Mesothelial cell of epicardium (in vitro differentiated cells): Measurements from ENCODE around the gene HSP90AB1. TPM values are rescaled to one million over a fixed set of nuclear protein-coding genes. Genes with fewer than 3 reads are reported as not detected.

Experiments
- DNase-seq, 2 experiments: peaks; one replicate each; pipeline ENCODE4 v3.0.0; 2021; ENCODE audit warnings: low spot score in 2 of 2; ENCODE audit not compliant: unreplicated experiment in 2 of 2
- H3K27ac Mint-ChIP-seq: 2 replicates; pipeline ENCODE4 v1.8.0; 2021; ENCODE audit warnings: mixed read lengths
- H3K27me3 Mint-ChIP-seq: 2 replicates; pipeline ENCODE4 v1.8.0; 2021; ENCODE audit warnings: low read depth, mixed read lengths
- H3K36me3 Mint-ChIP-seq: 2 replicates; pipeline ENCODE4 v1.8.0; 2021; ENCODE audit warnings: mixed read lengths
- H3K4me1 Mint-ChIP-seq: 2 replicates; pipeline ENCODE4 v1.8.0; 2021; ENCODE audit warnings: mixed read lengths
- H3K4me3 Mint-ChIP-seq: 2 replicates; pipeline ENCODE4 v1.8.0; 2021; ENCODE audit warnings: mild to moderate bottlenecking, moderate library complexity, mixed read lengths
- H3K9me3 Mint-ChIP-seq: 2 replicates; pipeline ENCODE4 v1.8.0; 2021; ENCODE audit warnings: mixed read lengths
- total RNA-seq: library from RNA; stranded (reverse); gene quantifications from 3 replicates; pipeline ENCODE4 v1.2.1, GENCODE V29; 2021
- TF ChIP-seq, protein P1 (sequence below): fragments of 200-600 bp; sonication (generic); IDR thresholded peaks from one replicate; pipeline ENCODE4 v1.5.0; 2021; ENCODE audit warnings: antibody characterized with exemption; ENCODE audit not compliant: unreplicated experiment

The HSP90AB1 gene
- total RNA-seq, 1 donor from 2014 or later = 992 TPM

DNA sequence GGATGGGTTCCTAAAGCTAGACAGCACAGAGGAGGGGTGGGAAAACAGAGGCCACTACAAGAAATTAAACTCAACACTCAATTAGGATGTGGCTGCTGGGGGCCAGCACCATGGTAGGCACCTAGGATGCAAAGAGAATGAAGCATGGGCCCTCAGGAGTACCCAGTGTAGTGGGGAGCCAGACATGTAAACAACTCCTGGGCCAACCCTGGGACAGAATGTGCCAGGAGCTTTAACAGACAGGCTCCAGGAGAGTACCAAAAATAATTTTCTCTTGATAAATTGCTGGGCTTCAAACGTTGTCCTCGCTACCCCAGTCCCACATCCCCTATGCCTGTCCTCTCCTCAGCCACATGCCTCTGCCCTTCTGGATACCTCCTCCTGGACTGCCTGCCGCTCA, 25.0 kb downstream of the HSP90AB1 start:
- TF ChIP-seq, protein P1, sequence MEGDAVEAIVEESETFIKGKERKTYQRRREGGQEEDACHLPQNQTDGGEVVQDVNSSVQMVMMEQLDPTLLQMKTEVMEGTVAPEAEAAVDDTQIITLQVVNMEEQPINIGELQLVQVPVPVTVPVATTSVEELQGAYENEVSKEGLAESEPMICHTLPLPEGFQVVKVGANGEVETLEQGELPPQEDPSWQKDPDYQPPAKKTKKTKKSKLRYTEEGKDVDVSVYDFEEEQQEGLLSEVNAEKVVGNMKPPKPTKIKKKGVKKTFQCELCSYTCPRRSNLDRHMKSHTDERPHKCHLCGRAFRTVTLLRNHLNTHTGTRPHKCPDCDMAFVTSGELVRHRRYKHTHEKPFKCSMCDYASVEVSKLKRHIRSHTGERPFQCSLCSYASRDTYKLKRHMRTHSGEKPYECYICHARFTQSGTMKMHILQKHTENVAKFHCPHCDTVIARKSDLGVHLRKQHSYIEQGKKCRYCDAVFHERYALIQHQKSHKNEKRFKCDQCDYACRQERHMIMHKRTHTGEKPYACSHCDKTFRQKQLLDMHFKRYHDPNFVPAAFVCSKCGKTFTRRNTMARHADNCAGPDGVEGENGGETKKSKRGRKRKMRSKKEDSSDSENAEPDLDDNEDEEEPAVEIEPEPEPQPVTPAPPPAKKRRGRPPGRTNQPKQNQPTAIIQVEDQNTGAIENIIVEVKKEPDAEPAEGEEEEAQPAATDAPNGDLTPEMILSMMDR = no peak
- DNase-seq = no peak
- peaks cover 3% of the 10 kb centered on the region for H3K4me1 Mint-ChIP-seq
- peak overlapping the region; percentile 66 for H3K4me3 Mint-ChIP-seq
- no peak overlapping the region for H3K27ac Mint-ChIP-seq
- peaks cover 67% of the 10 kb centered on the region for H3K27me3 Mint-ChIP-seq
- no peaks in the 10 kb centered on the region for H3K36me3 Mint-ChIP-seq
- H3K9me3 Mint-ChIP-seq = no peaks in the 10 kb centered on the region

DNA sequence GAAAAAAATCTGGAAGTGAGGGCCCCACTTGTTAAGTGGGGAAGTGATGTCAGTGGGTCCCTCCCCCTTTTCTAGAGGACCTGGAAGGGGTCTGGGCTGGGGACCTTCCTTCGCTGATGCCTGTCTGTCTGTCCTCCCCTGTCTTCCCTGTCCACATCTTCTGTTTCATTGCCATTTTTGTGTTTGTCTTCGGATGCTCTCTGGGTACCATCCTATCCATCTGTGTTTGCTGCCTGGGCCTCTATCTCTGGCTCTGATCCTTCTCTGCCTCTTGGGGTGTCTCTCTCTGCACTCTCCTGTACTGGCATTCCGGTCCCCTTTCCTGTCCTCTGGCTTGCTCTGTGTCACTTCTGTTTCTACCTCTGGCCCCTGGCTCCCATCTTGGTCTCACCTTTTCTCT, 25.6 kb downstream of the HSP90AB1 start:
- no peaks in the 10 kb centered on the region for H3K36me3 Mint-ChIP-seq
- no peak overlapping the region for H3K27ac Mint-ChIP-seq
- TF ChIP-seq, protein P1 = no peak
- DNase-seq = no peak
- peaks cover 3% of the 10 kb centered on the region for H3K4me1 Mint-ChIP-seq
- peaks cover 69% of the 10 kb centered on the region for H3K27me3 Mint-ChIP-seq
- H3K9me3 Mint-ChIP-seq = no peaks in the 10 kb centered on the region
- peak overlapping the region; percentile 2 for H3K4me3 Mint-ChIP-seq

DNA sequence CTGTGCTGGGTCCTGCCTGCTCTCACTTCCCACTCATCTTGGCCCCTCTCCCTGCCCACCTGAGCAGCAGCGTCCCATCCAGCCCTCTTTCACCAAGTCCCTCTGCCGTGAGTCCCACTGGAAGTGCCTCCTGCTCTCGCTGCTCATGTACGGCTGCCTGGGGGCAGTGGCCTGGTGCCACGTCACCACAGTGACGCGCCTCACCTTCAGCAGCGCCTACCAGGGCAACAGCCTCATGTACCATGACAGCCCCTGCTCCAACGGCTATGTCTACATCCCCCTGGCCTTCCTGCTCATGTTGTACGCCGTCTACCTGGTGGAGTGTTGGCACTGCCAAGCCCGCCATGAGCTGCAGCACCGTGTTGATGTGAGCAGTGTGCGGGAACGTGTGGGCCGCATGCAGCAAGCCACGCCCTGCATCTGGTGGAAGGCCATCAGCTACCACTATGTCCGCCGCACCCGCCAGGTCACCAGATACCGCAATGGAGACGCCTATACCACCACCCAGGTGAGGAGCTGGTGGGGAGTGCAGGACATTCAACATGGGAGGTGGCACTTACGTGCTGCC, 26.2 kb downstream of the HSP90AB1 start:
- no peak for DNase-seq
- TF ChIP-seq, protein P1 = no peak
- Mint-ChIP-seq H3K36me3 (no peaks in the 10 kb centered on the region), H3K27ac (no peak overlapping the region), H3K4me1 (peaks cover 3% of the 10 kb centered on the region), H3K27me3 (peaks cover 69% of the 10 kb centered on the region), H3K4me3 (no peak overlapping the region), H3K9me3 (no peaks in the 10 kb centered on the region)

DNA sequence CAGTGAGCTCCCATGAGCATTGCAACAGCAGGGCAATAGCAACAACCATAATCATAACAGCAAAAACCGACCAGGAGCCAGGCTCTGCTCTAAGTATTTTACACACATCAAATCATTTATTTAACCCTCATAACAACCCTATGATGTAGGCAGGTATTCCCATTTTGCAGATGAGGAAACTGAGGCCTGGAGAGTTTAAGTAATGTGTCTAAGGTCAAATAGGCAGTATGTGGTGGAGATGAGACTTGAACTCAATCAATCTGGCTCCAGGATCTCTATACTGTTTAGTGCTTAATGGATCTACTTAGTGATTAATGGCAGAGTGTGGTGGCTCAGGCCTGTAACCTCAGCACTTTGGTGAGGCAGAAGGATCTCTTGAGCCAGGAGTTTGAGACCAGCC, 26.7 kb downstream of the HSP90AB1 start:
- peaks cover 3% of the 10 kb centered on the region for H3K4me1 Mint-ChIP-seq
- H3K36me3 Mint-ChIP-seq = no peaks in the 10 kb centered on the region
- no peak overlapping the region for H3K27ac Mint-ChIP-seq
- H3K27me3 Mint-ChIP-seq = peaks cover 69% of the 10 kb centered on the region
- no peak for DNase-seq
- TF ChIP-seq, protein P1 = no peak
- H3K4me3 Mint-ChIP-seq = no peak overlapping the region
- H3K9me3 Mint-ChIP-seq = no peaks in the 10 kb centered on the region

DNA sequence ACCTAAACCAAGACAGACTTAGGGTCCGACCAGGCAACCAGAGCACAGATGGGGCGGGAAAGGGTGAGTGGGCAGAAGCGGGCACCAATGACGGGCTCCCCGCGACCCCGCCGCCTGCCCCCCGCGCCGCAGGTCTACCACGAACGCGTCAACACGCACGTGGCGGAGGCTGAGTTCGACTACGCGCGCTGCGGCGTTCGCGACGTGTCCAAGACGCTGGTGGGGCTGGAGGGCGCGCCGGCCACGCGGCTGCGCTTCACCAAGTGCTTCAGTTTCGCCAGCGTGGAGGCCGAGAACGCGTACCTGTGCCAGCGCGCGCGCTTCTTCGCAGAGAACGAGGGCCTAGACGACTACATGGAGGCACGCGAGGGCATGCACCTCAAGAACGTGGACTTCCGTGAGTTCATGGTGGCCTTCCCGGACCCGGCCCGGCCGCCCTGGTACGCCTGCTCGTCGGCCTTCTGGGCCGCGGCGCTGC, 28.4 kb downstream of the HSP90AB1 start:
- DNase-seq = no peak
- TF ChIP-seq, protein P1 = no peak
- Mint-ChIP-seq H3K36me3 (no peaks in the 10 kb centered on the region), H3K9me3 (no peaks in the 10 kb centered on the region), H3K4me1 (no peaks in the 10 kb centered on the region), H3K4me3 (no peak overlapping the region), H3K27ac (no peak overlapping the region), H3K27me3 (peaks cover 69% of the 10 kb centered on the region)
